C4-2B (cell line): ENCODE measurements around the gene IRF4.

Source experiments
- H3K27ac ChIP-seq: fragments of 450-650 bp; 2 replicates; pipeline ENCODE4 v1.5.1; 2017
- ZFX ChIP-seq: fragments of 450-650 bp; IDR thresholded peaks from 2 replicates; pipeline ENCODE4 v1.6.1; 2017
- TF ChIP-seq, protein P1 (sequence below): fragments of 450-650 bp; conservative IDR thresholded peaks from 2 replicates; pipeline ENCODE4 v1.5.1; 2017; ENCODE audit warnings: mild to moderate bottlenecking

IRF4 gene

DNA sequence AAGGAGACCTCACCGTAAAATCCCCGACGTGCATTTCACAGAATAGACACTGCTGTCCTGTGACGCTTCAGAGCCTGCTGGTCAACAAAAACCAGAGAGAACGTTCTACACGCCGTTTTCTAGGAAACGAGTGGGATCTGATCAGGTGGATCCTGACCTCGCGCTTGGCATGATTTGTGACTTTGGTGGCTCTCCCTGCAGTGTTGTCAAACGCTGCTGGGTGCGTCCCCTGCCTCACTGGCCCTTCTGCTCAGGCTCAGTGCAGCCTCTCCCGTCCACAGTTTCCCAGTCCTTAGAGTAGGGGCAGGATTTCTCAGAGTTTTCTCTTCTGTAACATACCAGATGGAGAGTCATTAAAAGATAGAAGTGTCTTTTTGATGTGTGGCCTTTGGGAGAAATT is 27.6 kb upstream of the IRF4 start:
- TF ChIP-seq, protein P1, sequence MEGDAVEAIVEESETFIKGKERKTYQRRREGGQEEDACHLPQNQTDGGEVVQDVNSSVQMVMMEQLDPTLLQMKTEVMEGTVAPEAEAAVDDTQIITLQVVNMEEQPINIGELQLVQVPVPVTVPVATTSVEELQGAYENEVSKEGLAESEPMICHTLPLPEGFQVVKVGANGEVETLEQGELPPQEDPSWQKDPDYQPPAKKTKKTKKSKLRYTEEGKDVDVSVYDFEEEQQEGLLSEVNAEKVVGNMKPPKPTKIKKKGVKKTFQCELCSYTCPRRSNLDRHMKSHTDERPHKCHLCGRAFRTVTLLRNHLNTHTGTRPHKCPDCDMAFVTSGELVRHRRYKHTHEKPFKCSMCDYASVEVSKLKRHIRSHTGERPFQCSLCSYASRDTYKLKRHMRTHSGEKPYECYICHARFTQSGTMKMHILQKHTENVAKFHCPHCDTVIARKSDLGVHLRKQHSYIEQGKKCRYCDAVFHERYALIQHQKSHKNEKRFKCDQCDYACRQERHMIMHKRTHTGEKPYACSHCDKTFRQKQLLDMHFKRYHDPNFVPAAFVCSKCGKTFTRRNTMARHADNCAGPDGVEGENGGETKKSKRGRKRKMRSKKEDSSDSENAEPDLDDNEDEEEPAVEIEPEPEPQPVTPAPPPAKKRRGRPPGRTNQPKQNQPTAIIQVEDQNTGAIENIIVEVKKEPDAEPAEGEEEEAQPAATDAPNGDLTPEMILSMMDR = no peak
- TF ChIP-seq ZFX = no peak
- no peak overlapping the region for H3K27ac ChIP-seq

- no peak for TF ChIP-seq ZFX
- TF ChIP-seq, protein P1 = no peak
- H3K27ac ChIP-seq = no peak overlapping the region
These were observed 26.7 kb upstream of the IRF4 start for GRCh38 chr6:364609-365540.

DNA sequence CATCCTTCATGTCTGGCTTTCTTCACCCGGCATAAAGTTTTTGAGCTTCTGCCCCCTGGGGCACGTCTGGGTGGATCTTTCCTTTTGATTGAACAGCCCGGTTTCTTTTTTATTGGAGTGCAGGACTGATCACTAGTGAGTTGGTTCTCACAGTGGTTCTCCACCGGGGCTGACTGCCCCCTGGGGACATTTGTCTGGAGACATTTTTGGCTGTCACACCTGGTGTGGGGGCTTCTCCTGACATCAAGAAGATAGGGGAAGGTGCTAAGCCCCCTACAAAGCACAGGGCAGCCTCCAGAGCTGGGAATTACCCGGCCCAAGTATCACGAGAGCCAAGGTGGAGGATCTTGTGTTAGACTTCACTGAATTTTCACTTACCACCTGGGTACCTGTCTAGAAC is 25.7 kb upstream of the IRF4 start:
- TF ChIP-seq, protein P1 = no peak
- TF ChIP-seq ZFX = no peak
- H3K27ac ChIP-seq = no peak overlapping the region

DNA sequence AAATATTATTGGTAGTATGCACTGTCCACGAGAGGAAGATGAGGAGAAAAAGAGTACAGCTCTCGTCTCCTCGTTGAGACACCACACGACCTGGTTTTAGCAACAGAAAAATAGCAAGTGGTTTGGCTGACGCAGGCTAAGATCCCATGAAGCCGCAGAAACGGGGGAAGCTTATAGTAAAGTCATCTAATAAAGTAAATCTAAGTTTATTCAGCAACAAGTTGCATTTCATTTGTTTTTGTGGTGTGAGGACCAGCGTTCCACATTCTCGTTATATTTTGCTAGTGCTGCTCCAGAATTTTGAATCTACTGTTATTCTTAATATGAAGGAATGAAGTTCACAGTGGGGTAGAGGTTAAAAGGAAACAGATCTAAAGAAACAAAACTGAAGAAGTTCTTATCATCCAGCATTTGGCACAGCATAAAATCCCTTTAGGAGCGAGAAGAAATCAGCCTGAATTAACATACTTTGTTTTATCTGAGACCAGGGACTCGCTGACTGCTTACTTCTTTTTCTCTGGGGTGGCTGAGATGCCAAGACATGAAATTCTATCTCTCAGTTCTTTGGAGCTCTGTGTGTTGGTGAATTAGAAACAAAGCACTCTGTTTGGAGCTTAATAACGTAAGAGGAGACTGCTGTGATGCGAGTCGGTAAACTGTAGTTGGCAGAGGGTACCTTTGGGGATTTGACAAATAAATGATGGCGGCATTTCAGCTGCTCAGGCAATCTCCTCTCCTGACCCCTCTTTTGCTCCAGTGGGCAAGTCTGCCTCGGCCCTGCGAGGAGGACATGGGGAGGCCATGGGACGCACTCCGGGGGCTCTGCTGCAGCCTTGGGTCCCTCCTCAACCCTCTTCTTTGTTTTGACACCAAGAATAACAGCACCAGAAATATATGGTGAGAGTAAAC is 24.9 kb upstream of the IRF4 start:
- no peak overlapping the region for H3K27ac ChIP-seq
- TF ChIP-seq, protein P1 = no peak
- TF ChIP-seq ZFX = no peak

DNA sequence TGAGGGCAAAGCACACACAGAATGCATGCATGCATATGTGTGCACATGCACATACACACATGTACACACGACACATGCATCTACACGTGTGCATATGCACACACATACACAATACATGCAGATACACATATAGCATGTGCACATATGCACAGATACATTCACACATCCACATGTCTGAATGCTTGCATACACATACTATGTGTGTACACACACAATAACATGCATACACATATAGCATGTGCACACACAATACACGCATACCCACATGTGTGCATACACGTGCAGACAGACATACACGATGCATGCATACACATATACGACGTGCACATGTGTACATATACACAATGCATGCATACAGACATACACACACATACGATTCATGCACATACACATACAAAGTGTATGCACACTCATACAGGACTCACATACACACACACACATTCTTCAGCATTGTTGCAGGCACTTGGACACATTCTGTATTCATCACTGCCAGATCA is 24.2 kb upstream of the IRF4 start:
- TF ChIP-seq ZFX = no peak
- TF ChIP-seq, protein P1 = no peak
- H3K27ac ChIP-seq = no peak overlapping the region

DNA sequence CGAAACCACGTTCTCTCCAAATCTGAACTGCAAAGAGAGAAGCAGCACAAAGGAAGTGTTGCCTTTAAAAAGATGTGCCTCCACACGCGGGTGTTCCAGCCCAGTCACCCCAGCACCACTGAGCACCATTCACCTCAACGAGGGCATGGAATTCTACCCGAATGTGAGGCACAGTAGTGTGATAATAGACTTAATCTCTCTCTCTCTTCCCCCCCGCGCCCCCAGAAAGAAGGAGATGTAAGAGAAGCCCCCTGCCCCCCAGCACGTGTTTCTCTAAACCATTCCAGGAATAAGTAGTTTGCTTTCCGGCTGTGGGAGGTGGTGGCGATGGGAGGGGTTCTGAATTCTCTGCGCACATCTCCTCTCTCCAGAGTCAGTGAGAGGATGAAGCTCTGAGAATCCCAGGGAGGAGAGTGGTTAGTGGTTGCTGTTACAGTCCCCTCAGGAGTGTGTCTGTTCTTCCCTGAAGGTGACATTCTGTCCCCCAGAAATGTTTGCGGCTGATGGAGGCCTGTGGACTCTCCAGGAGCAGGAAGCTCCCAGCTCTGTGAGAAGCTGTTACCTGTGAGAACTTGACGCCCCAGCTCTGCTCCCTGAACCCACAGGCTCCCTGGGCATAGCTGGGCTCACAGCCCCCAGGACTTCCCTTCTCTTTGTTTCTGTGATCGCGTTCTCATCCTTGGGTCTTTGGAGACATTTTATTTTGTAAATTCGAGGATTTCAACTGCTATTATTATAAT is 23.5 kb upstream of the IRF4 start:
- H3K27ac ChIP-seq = no peak overlapping the region
- TF ChIP-seq ZFX = no peak
- TF ChIP-seq, protein P1 = no peak
